MM.1S (cell line): ENCODE data around the gene ZFPL1.

ENCODE experiments used
- EZH2 ChIP-seq: fragments of 300-600 bp; sonication (generic); optimal IDR thresholded peaks from 2 replicates; pipeline ENCODE3; 2017; ENCODE audit warnings: low read depth, mild to moderate bottlenecking, antibody characterized with exemption, low read length, mixed read lengths
- TF ChIP-seq, protein P1 (sequence below): fragments of 300-600 bp; sonication (generic); IDR thresholded peaks from 2 replicates; pipeline ENCODE4 v1.5.1; 2016; ENCODE audit warnings: antibody characterized with exemption, low read length, mixed read lengths

GRCh38 chr11:65067446-65067845 lies 16.6 kb upstream of the ZFPL1 start:
- TF ChIP-seq EZH2: no peak
- TF ChIP-seq, protein P1, sequence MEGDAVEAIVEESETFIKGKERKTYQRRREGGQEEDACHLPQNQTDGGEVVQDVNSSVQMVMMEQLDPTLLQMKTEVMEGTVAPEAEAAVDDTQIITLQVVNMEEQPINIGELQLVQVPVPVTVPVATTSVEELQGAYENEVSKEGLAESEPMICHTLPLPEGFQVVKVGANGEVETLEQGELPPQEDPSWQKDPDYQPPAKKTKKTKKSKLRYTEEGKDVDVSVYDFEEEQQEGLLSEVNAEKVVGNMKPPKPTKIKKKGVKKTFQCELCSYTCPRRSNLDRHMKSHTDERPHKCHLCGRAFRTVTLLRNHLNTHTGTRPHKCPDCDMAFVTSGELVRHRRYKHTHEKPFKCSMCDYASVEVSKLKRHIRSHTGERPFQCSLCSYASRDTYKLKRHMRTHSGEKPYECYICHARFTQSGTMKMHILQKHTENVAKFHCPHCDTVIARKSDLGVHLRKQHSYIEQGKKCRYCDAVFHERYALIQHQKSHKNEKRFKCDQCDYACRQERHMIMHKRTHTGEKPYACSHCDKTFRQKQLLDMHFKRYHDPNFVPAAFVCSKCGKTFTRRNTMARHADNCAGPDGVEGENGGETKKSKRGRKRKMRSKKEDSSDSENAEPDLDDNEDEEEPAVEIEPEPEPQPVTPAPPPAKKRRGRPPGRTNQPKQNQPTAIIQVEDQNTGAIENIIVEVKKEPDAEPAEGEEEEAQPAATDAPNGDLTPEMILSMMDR: no peak
